HCT116 (cell line): ENCODE results near the gene RASSF3. TPM values are rescaled to one million over a fixed set of nuclear protein-coding genes. Genes with fewer than 3 reads are reported as not detected.

Experiments used
- ATAC-seq: fragments of 200-7000 bp; cut with Tn5 transposase; 2 replicates; pipeline ENCODE4 v1.9.1; 2020; ENCODE audit warnings: mild to moderate bottlenecking, moderate library complexity
- BruUV-seq: library from RNA; stranded (reverse); fragments of 400-500 nt; replicated peaks from 2 replicates; lab custom pipeline; 2021; lab: Mats Ljungman, UMichigan
- CTCF ChIA-PET: fragments of 300-600 bp; sonication (Branson Sonifier 250); formaldehyde crosslinking; loops from one replicate; lab custom pipeline; 2021; ENCODE audit warnings: antibody characterized with exemption; lab: Charles Lee
- POLR2A ChIA-PET: fragments of 300-600, 350-600 bp; sonication (Branson Sonifier 250); formaldehyde crosslinking; loops from one replicate; lab custom pipeline; 2021; ENCODE audit warnings: antibody characterized with exemption; lab: Charles Lee
- RAD21 ChIA-PET, 2 experiments: fragments of 300-600 bp; sonication (Branson Sonifier 250); formaldehyde crosslinking; loops; one replicate each; lab custom pipeline; 2023; ENCODE audit warnings: low total read pairs in 2 of 2; ENCODE audit not compliant: uncharacterized antibody in 2 of 2, unreplicated experiment in 2 of 2, low non-redundant PET in 1 of 2; lab: Charles Lee
- DNase-seq: peaks from one replicate; pipeline ENCODE4 v3.0.0-alpha.2; 2010; ENCODE audit warnings: low read depth, low spot score
- H2AFZ ChIP-seq: fragments of 200-600 bp; shearing (Covaris generic), sonication (generic); 2 replicates; pipeline ENCODE4 v1.6.1; 2017; ENCODE audit warnings: low read depth, mixed run types, mixed read lengths, antibody characterized with exemption, low read length; ENCODE audit not compliant: poor library complexity, severe bottlenecking
- H3K27ac ChIP-seq: 2 replicates; pipeline ENCODE4 v1.5.1; 2012; ENCODE audit warnings: low read depth, low read length
- H3K27me3 ChIP-seq: fragments of 200-600 bp; sonication (generic); 2 replicates; pipeline ENCODE4 v1.6.1; 2016; ENCODE audit warnings: mixed run types, low read length, mixed read lengths; ENCODE audit not compliant: insufficient read depth
- H3K36me3 ChIP-seq, 2 experiments: fragments of 200-500 bp in 1 of 2; fragments of 200-600 bp in 1 of 2; sonication (Bioruptor generic) in 1 of 2; sonication (generic) in 1 of 2; 2 replicates each; pipeline versions ENCODE4 v1.5.1 to v1.6.1; 2014 to 2016; ENCODE audit warnings: low read length in 2 of 2, inconsistent platforms in 1 of 2, mixed read lengths in 1 of 2, mixed run types in 1 of 2; ENCODE audit not compliant: insufficient read depth in 2 of 2, control insufficient read depth in 1 of 2
- H3K4me1 ChIP-seq, 2 experiments: fragments of 200-600 bp in 1 of 2; sonication (generic) in 1 of 2; 2 replicates each; pipeline versions ENCODE4 v1.5.1 to v1.6.1; 2012 to 2017; ENCODE audit warnings: low read length in 2 of 2, inconsistent platforms in 1 of 2, mild to moderate bottlenecking in 1 of 2, mixed read lengths in 1 of 2, mixed run types in 1 of 2, moderate library complexity in 1 of 2; ENCODE audit not compliant: insufficient read depth in 2 of 2, control insufficient read depth in 1 of 2
- H3K4me2 ChIP-seq: fragments of 200-600 bp; sonication (generic); 2 replicates; pipeline ENCODE4 v1.6.1; 2017; ENCODE audit warnings: mixed run types, low read length, mixed read lengths
- H3K4me3 ChIP-seq, 2 experiments: fragments of 200-600 bp in 1 of 2; sonication (generic) in 1 of 2; replicated peaks in 1 of 2; 2 replicates each; pipeline ENCODE4 v1.5.1; 2011 to 2016; ENCODE audit warnings: low read length in 2 of 2, control low read depth in 1 of 2, low read depth in 1 of 2, mild to moderate bottlenecking in 1 of 2, mixed read lengths in 1 of 2, mixed run types in 1 of 2
- H3K79me2 ChIP-seq: fragments of 200-600 bp; sonication (generic); 2 replicates; pipeline ENCODE4 v1.6.1; 2017; ENCODE audit warnings: mild to moderate bottlenecking, mixed run types, low read length, moderate library complexity, mixed read lengths; ENCODE audit not compliant: insufficient read depth
- H3K9ac ChIP-seq: fragments of 200-600 bp; sonication (generic); 2 replicates; pipeline ENCODE4 v1.6.1; 2016; ENCODE audit warnings: low read length, mixed read lengths
- H3K9me2 ChIP-seq: fragments of 200-600 bp; sonication (generic), shearing (Covaris generic); 2 replicates; pipeline ENCODE4 v1.6.1; 2017; ENCODE audit warnings: mixed run types, mild to moderate bottlenecking, moderate library complexity; ENCODE audit not compliant: insufficient read depth
- H3K9me3 ChIP-seq, 2 experiments: fragments of 200-500 bp in 1 of 2; fragments of 200-600 bp in 1 of 2; sonication (Bioruptor generic) in 1 of 2; sonication (generic) in 1 of 2; 2 replicates each; pipeline ENCODE4 v1.6.1; 2014 to 2017; ENCODE audit warnings: low read length in 2 of 2, mixed read lengths in 2 of 2, inconsistent platforms in 1 of 2, low read depth in 1 of 2, mild to moderate bottlenecking in 1 of 2, mixed run types in 1 of 2, moderate library complexity in 1 of 2; ENCODE audit not compliant: control insufficient read depth in 1 of 2, insufficient read depth in 1 of 2
- H4K20me1 ChIP-seq: fragments of 200-600 bp; sonication (generic), shearing (Covaris generic); 2 replicates; pipeline ENCODE4 v1.6.1; 2017; ENCODE audit warnings: mixed run types, mild to moderate bottlenecking, moderate library complexity; ENCODE audit not compliant: insufficient read depth
- ATF3 ChIP-seq: IDR thresholded peaks from 2 replicates; pipeline ENCODE4 v1.6.1; 2012
- CBX3 ChIP-seq: IDR thresholded peaks from 2 replicates; pipeline ENCODE4 v1.6.1; 2012; ENCODE audit warnings: low read depth
- ELF1 ChIP-seq: IDR thresholded peaks from 2 replicates; pipeline ENCODE4 v1.6.1; 2012; ENCODE audit warnings: low read depth, borderline replicate concordance
- EZH2 ChIP-seq: fragments of 200-600 bp; sonication (generic); IDR thresholded peaks from 2 replicates; pipeline ENCODE4 v1.6.1; 2017; ENCODE audit warnings: antibody characterized with exemption, mixed run types
- FOSL1 ChIP-seq: IDR thresholded peaks from 2 replicates; pipeline ENCODE4 v1.6.1; 2012; ENCODE audit warnings: low read depth
- JUND ChIP-seq: IDR thresholded peaks from 2 replicates; pipeline ENCODE4 v1.6.1; 2012
- POLR2A ChIP-seq: IDR thresholded peaks from 2 replicates; pipeline ENCODE4 v1.7.0; 2011; ENCODE audit warnings: borderline replicate concordance; ENCODE audit not compliant: insufficient read depth, insufficient read length; ENCODE audit errors: extremely low read depth
- RAD21 ChIP-seq: IDR thresholded peaks from 2 replicates; pipeline ENCODE4 v1.6.1; 2012; ENCODE audit warnings: low read depth, mild to moderate bottlenecking
- SIN3A ChIP-seq: IDR thresholded peaks from 2 replicates; pipeline ENCODE4 v1.6.1; 2012; ENCODE audit warnings: low read depth
- SP1 ChIP-seq: IDR thresholded peaks from 2 replicates; pipeline ENCODE4 v1.6.1; 2012; ENCODE audit warnings: low read depth
- SRF ChIP-seq: IDR thresholded peaks from 2 replicates; pipeline ENCODE4 v1.6.1; 2012; ENCODE audit warnings: low read depth
- ZBTB33 ChIP-seq: IDR thresholded peaks from 2 replicates; pipeline ENCODE4 v1.6.1; 2011; ENCODE audit warnings: mild to moderate bottlenecking, low read length, moderate library complexity; ENCODE audit not compliant: insufficient replicate concordance; ENCODE audit errors: extremely low read depth
- ZNF274 ChIP-seq: fragments of 200-500 bp; sonication (Bioruptor generic); IDR thresholded peaks from 2 replicates; pipeline ENCODE4 v1.6.1; 2014; ENCODE audit warnings: mild to moderate bottlenecking, low read depth, low read length, inconsistent platforms
- intact Hi-C: fragments of 100-400 bp; cut with micrococcal nuclease; formaldehyde crosslinking; loops from 2 replicates; pipeline ENCODE4 v1.10.0; 2022
- total RNA-seq: library from RNA; stranded (reverse); gene quantifications from one replicate; pipeline ENCODE4 v1.2.1, GENCODE V29; 2021; ENCODE audit not compliant: unreplicated experiment

Gene RASSF3
- total RNA-seq, 1 experiment from 2014 or later: 67.1 TPM

- no peak for TF ChIP-seq FOSL1
- no peak for TF ChIP-seq SRF
- peak; percentile 68 for TF ChIP-seq CBX3
- no peak for TF ChIP-seq ZNF274
- no peak for TF ChIP-seq JUND
Observed at GRCh38 chr12:64670919-64671639, 60.8 kb downstream of the RASSF3 start (continued).

GRCh38 chr12:64671681-64672080, 61.4 kb downstream of the RASSF3 start:
- no peak overlapping the region for H2AFZ ChIP-seq
- peak overlapping the region; percentile 47 for H3K9ac ChIP-seq
- no peaks in the 10 kb centered on the region for H3K27me3 ChIP-seq
- H4K20me1 ChIP-seq: no peaks in the 10 kb centered on the region; the same call in 1 of the 2 replicates
- RAD21 ChIA-PET: no interaction called here
- TF ChIP-seq ZBTB33 (no peak), CBX3 (no peak), JUND (no peak), SIN3A (no peak), RAD21 (no peak), POLR2A (no peak), EZH2 (no peak), ATF3 (no peak), SP1 (no peak), FOSL1 (no peak), ELF1 (no peak), ZNF274 (no peak)
- peaks cover 80% of the 10 kb centered on the region for H3K79me2 ChIP-seq
- H3K9me3 ChIP-seq: no peaks in the 10 kb centered on the region
- H3K27ac ChIP-seq: peak overlapping the region; percentile 80
- H3K4me2 ChIP-seq: peak overlapping the region; percentile 76
- POLR2A ChIA-PET: interaction anchor here (0.7 to 1.3 kb wide), 3 partner anchors 10 to 25 kb away, joined by 3 to 4 read pairs (median 4); no protein-coding TSS in a partner anchor
- H3K4me1 ChIP-seq: peaks cover 76 to 90% of the 10 kb centered on the region in 2 experiments
- H3K36me3 ChIP-seq: no peaks in the 10 kb centered on the region
- TSS peak; percentile 73 for BruUV-seq
- peak overlapping the region; percentile 7 to 29; a peak in 2 of 4 replicates for H3K4me3 ChIP-seq
- intact Hi-C loops: loop anchor here (5.0 kb wide), 1 partner anchor 44 kb away; no protein-coding TSS in a partner anchor
- CTCF ChIA-PET: no interaction called here
- no peaks in the 10 kb centered on the region for H3K9me2 ChIP-seq
- DNase-seq: no peak
- peak; percentile 10; the same call in 1 of the 2 replicates for ATAC-seq
